Measurements from ENCODE around the gene TLL1.

GRCh38 chr4:166067915-166068314 lies 194.9 kb downstream of the TLL1 start:
- no peak for TF ChIP-seq POLR2A (IDR thresholded peaks at IDR 0.05)
- no peak for TF ChIP-seq CTCF (IDR thresholded peaks at IDR 0.05)

Measured in body of pancreas (tissue), 4 donors.